ENCODE data around the gene ACOT13. TPM values are rescaled to one million over a fixed set of nuclear protein-coding genes. Genes with fewer than 3 reads are reported as not detected.
"Not testable (repeated sequence)": the region's sequence is repeated elsewhere in the genome, so short reads cannot be mapped to it uniquely, and the experiment has no call there.

The ACOT13 gene
- total and polyA plus RNA-seq, 2 of the 8 experiments (the other 6 are each of a cell fraction or from before 2014, with no cell fraction given): 27.6 to 40.6 TPM

DNA sequence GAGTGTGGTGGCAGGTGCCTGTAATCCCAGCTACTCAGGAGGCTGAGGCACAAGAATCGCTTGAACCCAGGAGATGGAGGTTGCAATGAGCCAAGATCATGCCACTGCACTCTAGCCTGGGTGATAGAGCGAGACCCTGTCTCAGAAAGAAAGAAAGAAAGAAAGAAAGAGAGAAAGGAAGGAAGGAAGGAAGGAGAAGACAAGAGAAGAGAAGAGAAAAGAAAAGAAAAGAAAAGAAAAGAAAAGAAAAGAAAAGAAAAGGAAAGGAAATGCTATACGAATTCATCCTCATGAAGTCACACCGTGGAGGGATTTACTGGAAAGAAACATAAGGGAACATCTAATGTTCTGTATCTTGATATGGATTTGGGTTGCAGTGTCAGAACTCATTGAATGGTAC lies 67.8 kb downstream of the ACOT13 start:
- not testable (repeated sequence) for FAIRE-seq; H3K9ac ChIP-seq (replicated peaks in 1 of 4; ENCODE audit: extremely low read depth in 1 of 4, low read depth in 3 of 4, low read length in 3 of 4); H3K79me1 ChIP-seq (ENCODE audit: low read depth, low read length); H2BK120ac ChIP-seq (replicated peaks; ENCODE audit: low read depth, low read length); DNase-seq (ENCODE audit: low read depth in 1 of 2, low spot score in 2 of 2); H4K91ac ChIP-seq (replicated peaks; ENCODE audit: insufficient read length, low read length); H3K4me3 ChIP-seq (ENCODE audit: extremely low read depth in 1 of 4, insufficient read depth in 2 of 4, low read depth in 3 of 4, low read length in 4 of 4); H3K27ac ChIP-seq (ENCODE audit: low read depth, low read length); H2BK12ac ChIP-seq (ENCODE audit: low read depth, low read length); H3K4me2 ChIP-seq (ENCODE audit: insufficient read depth in 1 of 2, low read depth in 2 of 2, low read length in 2 of 2); H3K23ac ChIP-seq (ENCODE audit: insufficient read length); H4K20me1 ChIP-seq (replicated peaks in 1 of 2; ENCODE audit: control insufficient read depth in 1 of 2, insufficient read depth in 2 of 2, low read length in 2 of 2); H3K56ac ChIP-seq (replicated peaks; ENCODE audit: insufficient read length, low read depth, low read length); H2BK5ac ChIP-seq (ENCODE audit: low read depth, low read length); H3K14ac ChIP-seq (ENCODE audit: insufficient read length); H3K27me3 ChIP-seq (replicated peaks in 1 of 4; ENCODE audit: control insufficient read depth in 3 of 4, extremely low read depth in 1 of 4, insufficient read depth in 3 of 4, low read length in 3 of 4); H2AFZ ChIP-seq (ENCODE audit: low read length); H3K79me2 ChIP-seq (ENCODE audit: control insufficient read depth in 1 of 2, insufficient read depth in 2 of 2, low read length in 2 of 2); H2BK15ac ChIP-seq (ENCODE audit: low read length); H3K23me2 ChIP-seq (ENCODE audit: low read depth, low read length); H3K4me1 ChIP-seq (replicated peaks in 1 of 4; ENCODE audit: control insufficient read depth in 3 of 4, insufficient read depth in 4 of 4, low read length in 3 of 4); H3K4ac ChIP-seq (replicated peaks; ENCODE audit: insufficient read length, low read depth, low read length); H3K18ac ChIP-seq (ENCODE audit: extremely low read depth, low read length); H4K5ac ChIP-seq (ENCODE audit: insufficient read length, low read depth, low read length); H2AK5ac ChIP-seq (ENCODE audit: low read depth, low read length); H3K36me3 ChIP-seq (ENCODE audit: control insufficient read depth in 2 of 4, insufficient read depth in 4 of 4, low read length in 3 of 4); H2BK20ac ChIP-seq (ENCODE audit: low read length); H4K8ac ChIP-seq (ENCODE audit: extremely low read depth, insufficient read depth, low read length)
- POLR2A ChIA-PET (ENCODE audit: partially characterized antibody): interaction anchor here (1.7 kb wide), 1 partner anchor 8 kb away, joined by 3 read pairs; no protein-coding TSS in a partner anchor
- WGBS, 2 experiments (ENCODE audit: extremely low coverage in 1 of 2, insufficient coverage in 1 of 2, insufficient read length in 1 of 2, insufficient replicate concordance in 2 of 2, low coverage in 1 of 2, low lambda C conversion rate in 2 of 2, missing lambda C conversion rate in 1 of 2): 95% methylated on average over 4 of the region's 4 CpGs; no CpG with 5 or more reads in 1 of the 2 experiments
- CTCF ChIA-PET (ENCODE audit: partially characterized antibody): interaction anchor here (0.7 to 1.1 kb wide), 2 partner anchors 63 to 122 kb away, joined by 3 read pairs; no protein-coding TSS in a partner anchor
- peaks cover 17 to 18% of the 10 kb centered on the region in 2 experiments for H3K9me3 ChIP-seq (ENCODE audit: insufficient read depth in 2 of 2, low read depth in 1 of 2, low read length in 1 of 2)
